ENCODE measurements around the gene HSPB6. TPM values are rescaled to one million over a fixed set of nuclear protein-coding genes. Genes with fewer than 3 reads are reported as not detected.

The HSPB6 gene
- total RNA-seq, 1 experiment from 2014 or later, result 2.7 TPM

Other genes starting within 250 kb of the HSPB6 start
- 135 and 144 TPM in 2 replicates for gene DMKN, start 243.4 kb downstream of the HSPB6 start, total RNA-seq (2021)
- 0.76 and 0.88 TPM in 2 replicates for gene SBSN, start 228.7 kb downstream of the HSPB6 start, total RNA-seq (2021)
- not detected in 2 replicates for gene GAPDHS, start 223.6 kb downstream of the HSPB6 start, total RNA-seq (2021)
- 82.6 and 95.9 TPM in 2 replicates for gene TMEM147, start 211.4 kb downstream of the HSPB6 start, total RNA-seq (2021)
- not detected in 2 replicates for gene ATP4A, start 193.4 kb downstream of the HSPB6 start, total RNA-seq (2021)
- gene PMIS2, start 170.9 kb downstream of the HSPB6 start, total RNA-seq (2021), result not detected in 2 replicates
- gene HAUS5, start 144.3 kb downstream of the HSPB6 start, total RNA-seq (2021), result 21.7 and 23.5 TPM in 2 replicates
- gene RBM42, start 128.0 kb downstream of the HSPB6 start, total RNA-seq (2021), result 110 and 153 TPM in 2 replicates
- gene ETV2, start 115.3 kb downstream of the HSPB6 start, total RNA-seq (2021), result 1.8 and 2.1 TPM in 2 replicates
- gene COX6B1, start 108.7 kb downstream of the HSPB6 start, total RNA-seq (2021), result 441 and 489 TPM in 2 replicates
- gene UPK1A, start 90.5 kb downstream of the HSPB6 start, total RNA-seq (2021), result 0.65 and 1.6 TPM in 2 replicates
- gene ZBTB32, start 52.5 kb downstream of the HSPB6 start, total RNA-seq (2021), result not detected in 2 replicates
- 32.2 and 44.2 TPM in 2 replicates for gene KMT2B, start 39.0 kb downstream of the HSPB6 start, total RNA-seq (2021)
- 8.6 and 9.7 TPM in 2 replicates for gene IGFLR1, start 14.6 kb downstream of the HSPB6 start, total RNA-seq (2021)
- gene U2AF1L4, start 11.6 kb downstream of the HSPB6 start, total RNA-seq (2021), result 13.9 and 14.3 TPM in 2 replicates
- gene PSENEN, start 11.4 kb downstream of the HSPB6 start, total RNA-seq (2021), result 106 and 130 TPM in 2 replicates
- gene LIN37, start 8.5 kb downstream of the HSPB6 start, total RNA-seq (2021), result 9.4 and 17.0 TPM in 2 replicates
- gene PROSER3, start 1.1 kb upstream of the HSPB6 start, total RNA-seq (2021), result 38.0 and 52.2 TPM in 2 replicates
- 17.4 and 21.3 TPM in 2 replicates for gene ARHGAP33, start 18.5 kb upstream of the HSPB6 start, total RNA-seq (2021)
- not detected in 2 replicates for gene PRODH2, start 55.8 kb upstream of the HSPB6 start, total RNA-seq (2021)
- gene NPHS1, start 95.5 kb upstream of the HSPB6 start, total RNA-seq (2021), result not detected in 2 replicates
- not detected in 2 replicates for gene KIRREL2, start 99.9 kb upstream of the HSPB6 start, total RNA-seq (2021)
- gene APLP1, start 111.5 kb upstream of the HSPB6 start, total RNA-seq (2021), result 2.0 and 2.1 TPM in 2 replicates
- gene NFKBID, start 143.5 kb upstream of the HSPB6 start, total RNA-seq (2021), result 15.7 and 27.5 TPM in 2 replicates
- 1.8 and 2.6 TPM in 2 replicates for gene HCST, start 145.5 kb upstream of the HSPB6 start, total RNA-seq (2021)
- gene TYROBP, start 151.3 kb upstream of the HSPB6 start, total RNA-seq (2021), result not detected in 2 replicates
- 10.5 and 14.7 TPM in 2 replicates for gene LRFN3, start 179.3 kb upstream of the HSPB6 start, total RNA-seq (2021)
- 16.9 and 22.4 TPM in 2 replicates for gene SDHAF1, start 238.2 kb upstream of the HSPB6 start, total RNA-seq (2021)